HepG2 (cell line): Measurements from ENCODE around the gene TMEM87B. TPM values are rescaled to one million over a fixed set of nuclear protein-coding genes. Genes with fewer than 3 reads are reported as not detected.

ENCODE experiments used
- CENPX ChIP-seq: sonication (generic); formaldehyde crosslinking; IDR thresholded peaks from 2 replicates; pipeline ENCODE4 v1.9.0; 2021; ENCODE audit warnings: mild to moderate bottlenecking, missing genetic modification reagents, moderate library complexity
- DNMT1 ChIP-seq: sonication (generic); formaldehyde crosslinking; IDR thresholded peaks from 2 replicates; pipeline ENCODE4 v1.5.1; 2020; ENCODE audit warnings: mild to moderate bottlenecking, missing genetic modification reagents
- GFI1 ChIP-seq: sonication (generic); formaldehyde crosslinking; IDR thresholded peaks from 2 replicates; pipeline ENCODE4 v1.5.0; 2020; ENCODE audit warnings: missing genetic modification reagents, mild to moderate bottlenecking, borderline replicate concordance
- HNF4A ChIP-seq: sonication (generic); formaldehyde crosslinking; IDR thresholded peaks from 2 replicates; pipeline ENCODE4 v1.4.0; 2020; ENCODE audit warnings: missing genetic modification reagents
- KDM2A ChIP-seq: sonication (generic); formaldehyde crosslinking; IDR thresholded peaks from 2 replicates; pipeline ENCODE4 v1.4.0; 2020; ENCODE audit warnings: low read depth, missing genetic modification reagents, borderline replicate concordance
- KDM3A ChIP-seq: IDR thresholded peaks from 2 replicates; pipeline ENCODE4 v1.6.1; 2018; ENCODE audit warnings: low read depth, missing compliant biosample characterization
- KMT2B ChIP-seq: IDR thresholded peaks from 2 replicates; pipeline ENCODE4 v1.6.1; 2016; ENCODE audit warnings: missing genetic modification reagents, missing compliant biosample characterization
- RARA ChIP-seq: IDR thresholded peaks from 2 replicates; pipeline ENCODE4 v1.6.1; 2016; ENCODE audit warnings: missing genetic modification reagents, missing compliant biosample characterization
- STAG1 ChIP-seq: sonication (generic); formaldehyde crosslinking; IDR thresholded peaks from 2 replicates; pipeline ENCODE4 v1.4.0; 2020; ENCODE audit warnings: missing genetic modification reagents
- TARDBP ChIP-seq: sonication (generic); formaldehyde crosslinking; IDR thresholded peaks from 2 replicates; pipeline ENCODE4 v1.8.0; 2022; ENCODE audit warnings: mild to moderate bottlenecking, missing genetic modification reagents
- TOE1 ChIP-seq: sonication (generic); formaldehyde crosslinking; IDR thresholded peaks from 2 replicates; pipeline ENCODE4 v1.4.0; 2020; ENCODE audit warnings: mild to moderate bottlenecking, missing genetic modification reagents
- YEATS2 ChIP-seq: sonication (generic); formaldehyde crosslinking; IDR thresholded peaks from 2 replicates; pipeline ENCODE4 v1.4.0; 2020; ENCODE audit warnings: missing genetic modification reagents, borderline replicate concordance
- ZFP90 ChIP-seq: sonication (generic); formaldehyde crosslinking; IDR thresholded peaks from 2 replicates; pipeline ENCODE4 v1.8.0; 2022; ENCODE audit warnings: missing genetic modification reagents, mild to moderate bottlenecking, inconsistent platforms, borderline replicate concordance
- ZIK1 ChIP-seq: sonication (generic); formaldehyde crosslinking; IDR thresholded peaks from 2 replicates; pipeline ENCODE4 v1.5.0; 2020; ENCODE audit warnings: mild to moderate bottlenecking, low read depth, missing genetic modification reagents, borderline replicate concordance
- ZMYM2 ChIP-seq: sonication (generic); formaldehyde crosslinking; IDR thresholded peaks from 2 replicates; pipeline ENCODE4 v1.8.0; 2022; ENCODE audit warnings: mild to moderate bottlenecking, missing genetic modification reagents
- ZMYM3 ChIP-seq: sonication (generic); formaldehyde crosslinking; IDR thresholded peaks from 2 replicates; pipeline ENCODE4 v1.5.1; 2020; ENCODE audit warnings: mild to moderate bottlenecking, missing genetic modification reagents
- ZNF224 ChIP-seq: sonication (generic); formaldehyde crosslinking; IDR thresholded peaks from 2 replicates; pipeline ENCODE4 v1.5.0; 2020; ENCODE audit warnings: mild to moderate bottlenecking, missing genetic modification reagents
- ZNF329 ChIP-seq: sonication (generic); formaldehyde crosslinking; IDR thresholded peaks from 2 replicates; pipeline ENCODE4 v1.9.0; 2021; ENCODE audit warnings: low read depth, mild to moderate bottlenecking, missing genetic modification reagents
- ZNF382 ChIP-seq: sonication (generic); formaldehyde crosslinking; IDR thresholded peaks from 2 replicates; pipeline ENCODE4 v1.5.0; 2020; ENCODE audit warnings: missing genetic modification reagents, mild to moderate bottlenecking, borderline replicate concordance
- ZNF556 ChIP-seq: sonication (generic); formaldehyde crosslinking; IDR thresholded peaks from 2 replicates; pipeline ENCODE4 v1.4.0; 2020; ENCODE audit warnings: mild to moderate bottlenecking, missing genetic modification reagents, borderline replicate concordance
- ZNF569 ChIP-seq: sonication (generic); formaldehyde crosslinking; IDR thresholded peaks from 2 replicates; pipeline ENCODE4 v1.5.0; 2020; ENCODE audit warnings: mild to moderate bottlenecking, missing genetic modification reagents, moderate library complexity, borderline replicate concordance
- ZNF572 ChIP-seq: sonication (generic); formaldehyde crosslinking; IDR thresholded peaks from 2 replicates; pipeline ENCODE4 v1.5.1; 2020; ENCODE audit warnings: mild to moderate bottlenecking, missing genetic modification reagents
- ZNF839 ChIP-seq: sonication (generic); formaldehyde crosslinking; IDR thresholded peaks from 2 replicates; pipeline ENCODE4 v1.4.0; 2020; ENCODE audit warnings: missing genetic modification reagents, mild to moderate bottlenecking, borderline replicate concordance
- polyA plus RNA-seq, 8 experiments: library from polyadenylated mRNA; depleted of rRNA in 3 of 8; stranded (reverse) in 7 of 8; unstranded in 1 of 8; fragments of >200 nt; fragmentation: Illumina TruSeq in 4 of 8; extraction: Trizol in 4 of 8; gene quantifications; 2 replicates each; pipeline versions ENCODE4 v1.2.1 to v1.2.3, GENCODE V29; 2011 to 2016; ENCODE audit warnings: low read depth in 4 of 8, missing spikeins in 1 of 8, mixed read lengths in 1 of 8; ENCODE audit not compliant: insufficient read depth in 1 of 8
- total RNA-seq, 5 experiments: library from RNA; depleted of rRNA; stranded (reverse); fragments of >200 nt; fragmentation: Illumina TruSeq; extraction: Trizol; gene quantifications; 2 replicates each; pipeline ENCODE4 v1.2.3, GENCODE V29; 2016; ENCODE audit warnings: low read depth in 1 of 5
- TF ChIP-seq, protein P1 (sequence below): sonication (generic); formaldehyde crosslinking; IDR thresholded peaks from 2 replicates; pipeline ENCODE4 v1.4.0; 2020; ENCODE audit warnings: mild to moderate bottlenecking, missing genetic modification reagents

TMEM87B gene
- total and polyA plus RNA-seq, 2 of the 13 experiments (the other 11 are each of a cell fraction or from before 2014, with no cell fraction given), result 15.1 to 16.2 TPM

DNA sequence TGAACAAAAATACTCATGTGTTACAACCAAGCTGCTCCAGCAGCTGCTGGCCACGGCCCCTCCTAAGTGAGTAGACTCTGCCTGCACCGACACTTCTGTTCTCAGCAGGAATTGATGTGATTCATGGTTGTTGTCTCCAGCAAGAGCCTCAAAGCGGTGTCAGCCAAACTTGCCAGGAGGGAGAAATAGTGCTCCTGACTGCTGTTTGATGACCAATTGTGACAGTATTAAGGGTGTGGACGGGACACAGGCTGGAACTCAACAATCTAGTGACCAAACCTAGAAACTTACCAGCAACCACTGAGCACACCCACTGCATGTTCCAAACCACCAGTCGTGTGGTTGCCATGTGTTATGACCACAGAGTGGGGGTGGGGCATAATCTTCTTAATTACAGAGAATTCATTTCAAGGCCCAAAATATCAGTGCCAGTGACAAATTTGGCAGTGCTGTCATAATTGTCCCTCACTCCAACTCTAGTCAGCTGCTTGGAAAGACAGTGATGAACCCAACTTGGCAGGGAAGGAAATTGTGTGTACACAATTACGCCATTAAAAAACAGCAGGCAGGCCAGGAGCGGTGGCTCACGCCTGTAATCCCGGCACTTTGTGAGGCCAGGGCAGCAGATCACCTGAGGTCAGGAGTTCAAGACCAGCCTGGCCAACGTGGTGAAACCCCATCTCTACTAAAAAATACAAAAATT, 113.5 kb downstream of the TMEM87B start (continued):
- TF ChIP-seq, protein P1, sequence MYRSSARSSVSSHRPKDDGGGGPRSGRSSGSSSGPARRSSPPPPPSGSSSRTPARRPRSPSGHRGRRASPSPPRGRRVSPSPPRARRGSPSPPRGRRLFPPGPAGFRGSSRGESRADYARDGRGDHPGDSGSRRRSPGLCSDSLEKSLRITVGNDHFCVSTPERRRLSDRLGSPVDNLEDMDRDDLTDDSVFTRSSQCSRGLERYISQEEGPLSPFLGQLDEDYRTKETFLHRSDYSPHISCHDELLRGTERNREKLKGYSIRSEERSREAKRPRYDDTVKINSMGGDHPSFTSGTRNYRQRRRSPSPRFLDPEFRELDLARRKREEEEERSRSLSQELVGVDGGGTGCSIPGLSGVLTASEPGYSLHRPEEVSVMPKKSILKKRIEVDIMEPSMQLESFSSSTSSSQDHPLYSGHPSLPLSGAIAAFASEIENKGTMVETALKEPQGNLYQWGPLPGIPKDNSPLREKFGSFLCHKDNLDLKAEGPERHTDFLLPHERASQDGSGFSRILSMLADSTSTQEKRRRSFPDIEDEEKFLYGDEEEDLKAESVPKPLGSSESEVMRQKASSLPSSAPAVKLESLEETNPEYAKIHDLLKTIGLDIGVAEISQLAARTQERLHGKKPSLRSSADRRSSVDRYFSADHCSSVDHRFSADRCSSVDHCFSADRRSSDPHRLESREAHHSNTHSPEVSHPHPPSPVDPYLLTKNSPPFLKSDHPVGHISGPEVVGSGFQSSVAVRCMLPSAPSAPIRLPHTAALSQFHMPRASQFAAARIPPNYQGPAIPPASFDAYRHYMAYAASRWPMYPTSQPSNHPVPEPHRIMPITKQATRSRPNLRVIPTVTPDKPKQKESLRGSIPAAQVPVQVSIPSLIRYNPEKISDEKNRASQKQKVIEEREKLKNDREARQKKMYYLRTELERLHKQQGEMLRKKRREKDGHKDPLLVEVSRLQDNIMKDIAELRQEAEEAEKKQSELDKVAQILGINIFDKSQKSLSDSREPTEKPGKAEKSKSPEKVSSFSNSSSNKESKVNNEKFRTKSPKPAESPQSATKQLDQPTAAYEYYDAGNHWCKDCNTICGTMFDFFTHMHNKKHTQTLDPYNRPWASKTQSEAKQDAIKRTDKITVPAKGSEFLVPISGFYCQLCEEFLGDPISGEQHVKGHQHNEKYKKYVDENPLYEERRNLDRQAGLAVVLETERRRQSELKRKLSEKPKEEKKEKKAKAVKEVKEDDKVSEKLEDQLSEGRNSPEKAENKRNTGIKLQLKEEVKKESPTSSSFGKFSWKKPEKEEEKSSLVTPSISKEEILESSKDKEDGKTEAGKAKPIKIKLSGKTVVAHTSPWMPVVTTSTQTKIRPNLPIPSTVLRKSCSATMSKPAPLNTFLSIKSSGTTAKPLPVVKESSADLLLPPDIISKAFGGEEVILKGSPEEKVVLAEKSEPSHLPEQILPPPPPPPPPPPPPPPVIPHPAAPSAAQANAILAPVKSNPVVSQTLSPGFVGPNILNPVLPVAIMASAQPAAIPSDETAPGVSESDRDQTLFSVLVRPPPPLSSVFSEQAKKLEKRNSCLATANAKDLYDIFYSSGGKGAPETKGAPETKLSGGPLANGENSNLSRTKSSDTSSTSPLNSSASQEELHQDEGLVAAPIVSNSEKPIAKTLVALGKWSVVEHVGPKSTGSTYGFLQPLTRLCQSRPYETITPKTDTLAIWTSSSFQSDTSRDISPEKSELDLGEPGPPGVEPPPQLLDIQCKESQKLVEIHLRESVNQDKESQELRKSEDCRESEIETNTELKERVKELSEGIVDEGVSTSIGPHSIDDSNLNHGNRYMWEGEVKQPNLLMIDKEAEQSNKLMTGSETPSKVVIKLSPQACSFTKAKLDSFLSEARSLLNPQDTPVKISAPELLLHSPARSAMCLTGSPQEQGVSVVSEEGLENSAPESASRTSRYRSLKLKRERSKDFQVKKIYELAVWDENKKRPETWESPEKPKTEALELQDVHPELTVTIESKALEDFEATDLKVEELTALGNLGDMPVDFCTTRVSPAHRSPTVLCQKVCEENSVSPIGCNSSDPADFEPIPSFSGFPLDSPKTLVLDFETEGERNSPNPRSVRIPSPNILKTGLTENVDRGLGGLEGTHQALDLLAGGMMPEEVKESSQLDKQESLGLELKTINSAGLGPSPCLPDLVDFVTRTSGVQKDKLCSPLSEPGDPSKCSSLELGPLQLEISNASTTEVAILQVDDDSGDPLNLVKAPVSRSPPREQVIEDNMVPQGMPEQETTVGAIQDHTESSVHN (CRISPR knock-in tag), result 0 out of 2 replicates have a peak, but pooled peaks have one; percentile 5
- no peak for TF ChIP-seq CENPX (CRISPR knock-in tag)
- TF ChIP-seq ZNF224, result no peak
- peak; percentile 68 for TF ChIP-seq RARA
- TF ChIP-seq KDM3A (CRISPR knock-in tag), result no peak
- no peak for TF ChIP-seq YEATS2 (CRISPR knock-in tag)
- no peak for TF ChIP-seq HNF4A (CRISPR knock-in tag)
- peak; percentile 37; the same call in 1 of the 2 replicates for TF ChIP-seq ZMYM3 (CRISPR knock-in tag)
- TF ChIP-seq TOE1 (CRISPR knock-in tag), result no peak
- no peak for TF ChIP-seq ZIK1 (CRISPR knock-in tag)
- no peak for TF ChIP-seq ZNF572 (CRISPR knock-in tag)
- TF ChIP-seq ZNF569 (CRISPR knock-in tag), result no peak
- TF ChIP-seq ZFP90 (CRISPR knock-in tag), result 0 out of 2 replicates have a peak, but pooled peaks have one; percentile 27
- no peak for TF ChIP-seq ZNF839
- no peak for TF ChIP-seq STAG1 (CRISPR knock-in tag)
- TF ChIP-seq ZNF556 (CRISPR knock-in tag), result 0 out of 2 replicates have a peak, but pooled peaks have one; percentile 29
- 0 out of 2 replicates have a peak, but pooled peaks have one; percentile 14 for TF ChIP-seq GFI1 (CRISPR knock-in tag)
- no peak for TF ChIP-seq DNMT1
- no peak for TF ChIP-seq ZNF329
- 0 out of 2 replicates have a peak, but pooled peaks have one; percentile 31 for TF ChIP-seq ZMYM2 (CRISPR knock-in tag)
- TF ChIP-seq KDM2A (CRISPR knock-in tag), result no peak
- TF ChIP-seq KMT2B (CRISPR knock-in tag), result no peak
- no peak for TF ChIP-seq ZNF382
- TF ChIP-seq TARDBP (CRISPR knock-in tag), result no peak
